H1 (cell line): ENCODE data around the gene PRKCD. TPM values are rescaled to one million over a fixed set of nuclear protein-coding genes. Genes with fewer than 3 reads are reported as not detected.
A peak's percentile ranks its signal among the peaks of the same experiment; 100 is the strongest.

Source experiments
- CTCF ChIA-PET: fragments of 300-600 bp; sonication (Branson Sonifier 250); formaldehyde crosslinking; loops from one replicate; lab custom pipeline; 2021; ENCODE audit not compliant: partially characterized antibody; lab: Charles Lee
- POLR2A ChIA-PET: fragments of 300-600 bp; sonication (Branson Sonifier 250); formaldehyde crosslinking; loops from one replicate; lab custom pipeline; 2021; ENCODE audit warnings: inconsistent platforms; ENCODE audit not compliant: partially characterized antibody; lab: Charles Lee
- DNase-seq, 2 experiments: peaks; one replicate each; pipeline versions ENCODE4 v3.0.0 to v3.0.0-alpha.2; 2010 to 2022; ENCODE audit warnings: low spot score in 2 of 2, low read depth in 1 of 2, mixed read lengths in 1 of 2
- FAIRE-seq: peaks from 2 replicates; lab custom pipeline; 2011; peaks lifted over from hg19 to GRCh38; lab: Jason Lieb, UNC
- H2AFZ ChIP-seq: 2 replicates; pipeline ENCODE4 v1.8.1; 2012; ENCODE audit warnings: low read length, inconsistent platforms
- H2AK5ac ChIP-seq: 2 replicates; pipeline ENCODE4 v1.6.1; 2013; ENCODE audit warnings: low read depth, low read length
- H2BK120ac ChIP-seq: replicated peaks from 2 replicates; pipeline ENCODE3; 2013; ENCODE audit warnings: low read depth, low read length, inconsistent platforms
- H2BK12ac ChIP-seq: 2 replicates; pipeline ENCODE4 v1.6.1; 2013; ENCODE audit warnings: low read depth, low read length
- H2BK15ac ChIP-seq: 2 replicates; pipeline ENCODE4 v1.6.1; 2013; ENCODE audit warnings: low read length
- H2BK20ac ChIP-seq: 2 replicates; pipeline ENCODE4 v1.6.1; 2013; ENCODE audit warnings: low read length
- H2BK5ac ChIP-seq: 2 replicates; pipeline ENCODE4 v1.6.1; 2013; ENCODE audit warnings: low read depth, low read length
- H3K14ac ChIP-seq: 2 replicates; pipeline ENCODE4 v1.6.1; 2013; ENCODE audit warnings: inconsistent platforms; ENCODE audit not compliant: insufficient read length
- H3K18ac ChIP-seq: 2 replicates; pipeline ENCODE4 v1.6.1; 2013; ENCODE audit warnings: low read length; ENCODE audit errors: extremely low read depth
- H3K23ac ChIP-seq: 2 replicates; pipeline ENCODE4 v1.6.1; 2013; ENCODE audit warnings: inconsistent platforms; ENCODE audit not compliant: insufficient read length
- H3K23me2 ChIP-seq: 2 replicates; pipeline ENCODE4 v1.6.1; 2013; ENCODE audit warnings: low read depth, low read length
- H3K27ac ChIP-seq: 2 replicates; pipeline ENCODE4 v1.6.1; 2011; ENCODE audit warnings: low read depth, low read length, inconsistent platforms
- H3K27me3 ChIP-seq, 4 experiments: replicated peaks in 1 of 4; 1 replicate in 1 of 4; 2 replicates in 3 of 4; pipeline versions ENCODE4 v1.6.1 to v1.8.1; 2011 to 2013; ENCODE audit warnings: low read length in 3 of 4, mild to moderate bottlenecking in 3 of 4, inconsistent platforms in 2 of 4, mixed read lengths in 2 of 4, moderate library complexity in 1 of 4; ENCODE audit not compliant: control insufficient read depth in 3 of 4, insufficient read depth in 3 of 4; ENCODE audit errors: extremely low read depth in 1 of 4
- H3K36me3 ChIP-seq, 4 experiments: 2 replicates each; pipeline versions ENCODE4 v1.6.1 to v1.8.1; 2011 to 2013; ENCODE audit warnings: mild to moderate bottlenecking in 4 of 4, low read length in 3 of 4, moderate library complexity in 2 of 4, control low read depth in 1 of 4, inconsistent platforms in 1 of 4; ENCODE audit not compliant: insufficient read depth in 4 of 4, control insufficient read depth in 2 of 4
- H3K4ac ChIP-seq: replicated peaks from 2 replicates; pipeline ENCODE3; 2013; ENCODE audit warnings: low read length, low read depth, mixed read lengths, inconsistent platforms; ENCODE audit not compliant: insufficient read length
- H3K4me1 ChIP-seq, 4 experiments: replicated peaks in 1 of 4; 1 replicate in 1 of 4; 2 replicates in 3 of 4; pipeline versions ENCODE4 v1.6.1 to v1.8.1; 2011 to 2013; ENCODE audit warnings: low read length in 3 of 4, inconsistent platforms in 2 of 4, mixed read lengths in 1 of 4; ENCODE audit not compliant: insufficient read depth in 4 of 4, control insufficient read depth in 3 of 4
- H3K4me2 ChIP-seq, 2 experiments: 2 replicates each; pipeline versions ENCODE4 v1.6.1 to v1.8.1; 2011 to 2013; ENCODE audit warnings: low read depth in 2 of 2, low read length in 2 of 2, control low read depth in 1 of 2, inconsistent platforms in 1 of 2, mild to moderate bottlenecking in 1 of 2; ENCODE audit not compliant: insufficient read depth in 1 of 2
- H3K4me3 ChIP-seq, 4 experiments: fragments of 200-600, 300-600 bp in 1 of 4; sonication (generic), shearing (Covaris generic), sonication (Bioruptor Twin) in 1 of 4; 2 replicates each; pipeline versions ENCODE4 v1.5.1 to v1.8.1; 2011 to 2016; ENCODE audit warnings: low read length in 4 of 4, low read depth in 3 of 4, control low read depth in 2 of 4, inconsistent platforms in 2 of 4, mild to moderate bottlenecking in 2 of 4, mixed read lengths in 1 of 4, moderate library complexity in 1 of 4; ENCODE audit not compliant: insufficient read depth in 2 of 4; ENCODE audit errors: extremely low read depth in 1 of 4
- H3K56ac ChIP-seq: replicated peaks from 2 replicates; pipeline ENCODE3; 2013; ENCODE audit warnings: low read depth, mild to moderate bottlenecking, mixed read lengths, low read length, inconsistent platforms; ENCODE audit not compliant: insufficient read length
- H3K79me1 ChIP-seq: 2 replicates; pipeline ENCODE4 v1.6.1; 2013; ENCODE audit warnings: low read depth, low read length, control low read depth
- H3K79me2 ChIP-seq, 2 experiments: 2 replicates each; pipeline versions ENCODE4 v1.6.1 to v1.8.1; 2012 to 2013; ENCODE audit warnings: low read length in 2 of 2, mild to moderate bottlenecking in 2 of 2, inconsistent platforms in 1 of 2; ENCODE audit not compliant: insufficient read depth in 2 of 2, control insufficient read depth in 1 of 2
- H3K9ac ChIP-seq, 4 experiments: replicated peaks in 1 of 4; 1 replicate in 1 of 4; 2 replicates in 3 of 4; pipeline versions ENCODE4 v1.6.1 to v1.8.1; 2011 to 2013; ENCODE audit warnings: low read depth in 3 of 4, low read length in 3 of 4, control low read depth in 2 of 4, mild to moderate bottlenecking in 2 of 4, moderate library complexity in 2 of 4, inconsistent platforms in 1 of 4; ENCODE audit errors: extremely low read depth in 1 of 4
- H3K9me3 ChIP-seq, 2 experiments: 2 replicates each; pipeline versions ENCODE4 v1.6.1 to v1.8.1; 2012 to 2013; ENCODE audit warnings: mild to moderate bottlenecking in 2 of 2, moderate library complexity in 2 of 2, control low read depth in 1 of 2, inconsistent platforms in 1 of 2, low read depth in 1 of 2, low read length in 1 of 2, mixed read lengths in 1 of 2; ENCODE audit not compliant: insufficient read depth in 2 of 2
- H4K20me1 ChIP-seq, 2 experiments: replicated peaks in 1 of 2; 2 replicates each; pipeline versions ENCODE3 to v1.8.1; 2011 to 2013; ENCODE audit warnings: inconsistent platforms in 2 of 2, low read length in 2 of 2, mild to moderate bottlenecking in 1 of 2; ENCODE audit not compliant: insufficient read depth in 2 of 2, control insufficient read depth in 1 of 2
- H4K5ac ChIP-seq: 2 replicates; pipeline ENCODE4 v1.6.1; 2013; ENCODE audit warnings: low read length, low read depth, mixed read lengths, inconsistent platforms; ENCODE audit not compliant: insufficient read length
- H4K8ac ChIP-seq: 2 replicates; pipeline ENCODE4 v1.8.0; 2013; ENCODE audit warnings: mild to moderate bottlenecking, moderate library complexity, low read length, inconsistent platforms; ENCODE audit not compliant: insufficient read depth; ENCODE audit errors: extremely low read depth
- H4K91ac ChIP-seq: replicated peaks from 2 replicates; pipeline ENCODE3; 2013; ENCODE audit warnings: low read length, mixed read lengths, inconsistent platforms; ENCODE audit not compliant: insufficient read length
- BCL11A ChIP-seq, 2 experiments: IDR thresholded peaks; one replicate each; pipeline ENCODE4 v1.6.1; 2011; ENCODE audit warnings: low read depth in 2 of 2, low read length in 2 of 2, mild to moderate bottlenecking in 2 of 2
- CBX5 ChIP-seq: fragments of 300-800, 300-1000 bp; sonication (generic); IDR thresholded peaks from 2 replicates; pipeline ENCODE4 v1.7.1; 2016; ENCODE audit warnings: antibody characterized with exemption, low read length, low read depth
- KDM1A ChIP-seq: fragments of 200-600, 300-600 bp; sonication (generic); IDR thresholded peaks from 2 replicates; pipeline ENCODE4 v1.7.1; 2016; ENCODE audit warnings: mild to moderate bottlenecking, low read length, borderline replicate concordance
- RBBP5 ChIP-seq: IDR thresholded peaks from 2 replicates; pipeline ENCODE4 v1.7.1; 2012; ENCODE audit warnings: low read depth, mild to moderate bottlenecking, inconsistent platforms, low read length, moderate library complexity, borderline replicate concordance
- TAF1 ChIP-seq: IDR thresholded peaks from 2 replicates; pipeline ENCODE4 v1.6.1; 2011; ENCODE audit warnings: mild to moderate bottlenecking, low read depth, low read length
- TAF7 ChIP-seq: optimal IDR thresholded peaks from 2 replicates; pipeline ENCODE3; 2011; ENCODE audit warnings: low read depth, mild to moderate bottlenecking, inconsistent platforms, low read length, moderate library complexity, borderline replicate concordance
- WGBS, 2 experiments: shearing (Covaris generic) in 1 of 2; methylation state at CpG; one replicate each; pipeline versions ENCODE4 v1.1.6 to v1.1.7; 2013 to 2015; ENCODE audit warnings: low lambda C conversion rate in 2 of 2, mixed read lengths in 2 of 2, inconsistent platforms in 1 of 2, low coverage in 1 of 2, missing lambda C conversion rate in 1 of 2; ENCODE audit not compliant: insufficient replicate concordance in 2 of 2, insufficient coverage in 1 of 2, insufficient read length in 1 of 2; ENCODE audit errors: extremely low coverage in 1 of 2, missing lambda C conversion rate in 1 of 2; 5-methylcytosine and 5-hydroxymethylcytosine counted together
- polyA plus RNA-seq, 7 experiments: library from polyadenylated mRNA; depleted of rRNA in 3 of 7; stranded (reverse) in 5 of 7; unstranded in 2 of 7; fragments of >200 nt in 5 of 7; fragments of 200-250 nt in 2 of 7; gene quantifications; 1 replicate in 5 of 7; 2 replicates in 1 of 7; 4 replicates in 1 of 7; pipeline versions ENCODE4 v1.2.1 to v1.2.3, GENCODE V29; 2011 to 2013; ENCODE audit warnings: missing spikeins in 2 of 7, mixed read lengths in 2 of 7
- total RNA-seq: library from RNA; stranded (reverse); fragmentation: NEBNext Ultra II Directional; extraction: Animal tissue kit (Norgen Biotek cat#: 25700); gene quantifications from 2 replicates; pipeline ENCODE4 v1.2.1, GENCODE V29; 2021

Gene PRKCD
- total and polyA plus RNA-seq, 2 of the 8 experiments (the other 6 are each of a cell fraction or from before 2014, with no cell fraction given) = 22.6 to 23.9 TPM

- ChIA-PET POLR2A (interaction anchor here (0.8 to 28.5 kb wide), 4 partner anchors 9 to 104 kb away, joined by 3 to 449 read pairs (median 6); partner anchors contain the start of gene TKT), CTCF (interaction anchor here (0.7 to 9.0 kb wide), 8 partner anchors 10 to 118 kb away, joined by 3 to 68 read pairs (median 4); no protein-coding TSS in a partner anchor)
- no peak for DNase-seq
- Histone ChIP-seq H2BK5ac (peak overlapping the region; percentile 26; the same call in 1 of the 2 replicates), H3K4ac (no peak overlapping the region), H3K4me3 (no peak overlapping the region), H3K18ac (no peak overlapping the region), H4K5ac (no peak overlapping the region), H3K23ac (no peak overlapping the region), H3K56ac (no peak overlapping the region), H3K27me3 (no peaks in the 10 kb centered on the region), H3K4me1 (peaks cover 0 to 4% (median 3%) of the 10 kb centered on the region in 4 experiments; a peak in 3 of 7 replicates), H4K20me1 (peaks cover 23 to 53% of the 10 kb centered on the region in 2 experiments), H2BK20ac (no peak overlapping the region), H3K79me1 (peaks cover 7% of the 10 kb centered on the region), H3K79me2 (no peaks in the 10 kb centered on the region; a peak in 1 of 4 replicates), H4K8ac (peak overlapping the region; percentile 71; the same call in 1 of the 2 replicates), H3K23me2 (no peaks in the 10 kb centered on the region), H3K9me3 (no peaks in the 10 kb centered on the region), H2BK120ac (no peak overlapping the region), H3K27ac (peak overlapping the region; percentile 12; the same call in 1 of the 2 replicates), H4K91ac (no peak overlapping the region), H2AK5ac (no peak overlapping the region), H2AFZ (no peak overlapping the region), H3K36me3 (peaks cover 66 to 93% (median 87%) of the 10 kb centered on the region in 4 experiments), H3K9ac (no peak overlapping the region), H2BK12ac (no peak overlapping the region), H3K4me2 (no peak overlapping the region), H2BK15ac (no peak overlapping the region), H3K14ac (no peak overlapping the region)
- FAIRE-seq = no peak
- WGBS, 2 experiments = 80% methylated on average over 18 of the region's 18 CpGs; no CpG with 5 or more reads in 1 of the 2 experiments
- TF ChIP-seq KDM1A (no peak), RBBP5 (no peak), BCL11A (IDR thresholded peaks at IDR 0.05; ENCODE audit: low read depth in 2 of 2, low read length in 2 of 2) (no peak), TAF1 (no peak), TAF7 (no peak), CBX5 (no peak)
Observed at GRCh38 chr3:53232641-53233377, 71.8 kb downstream of the PRKCD start.
